Activated naive CD4-positive, alpha-beta T cell treated with anti-CD3 and anti-CD28 coated beads, Interleukin-2, amount 50 U/mL, for 16 hours (primary cell): ENCODE measurements around the gene ATF6B.

Experiments
- DNase-seq: peaks from one replicate; pipeline ENCODE4 v3.0.0-alpha.2; 2020

ATF6B gene

GRCh38 chr6:32129297-32130088, 1.4 kb upstream of the ATF6B start:
- no peak for DNase-seq

DNA sequence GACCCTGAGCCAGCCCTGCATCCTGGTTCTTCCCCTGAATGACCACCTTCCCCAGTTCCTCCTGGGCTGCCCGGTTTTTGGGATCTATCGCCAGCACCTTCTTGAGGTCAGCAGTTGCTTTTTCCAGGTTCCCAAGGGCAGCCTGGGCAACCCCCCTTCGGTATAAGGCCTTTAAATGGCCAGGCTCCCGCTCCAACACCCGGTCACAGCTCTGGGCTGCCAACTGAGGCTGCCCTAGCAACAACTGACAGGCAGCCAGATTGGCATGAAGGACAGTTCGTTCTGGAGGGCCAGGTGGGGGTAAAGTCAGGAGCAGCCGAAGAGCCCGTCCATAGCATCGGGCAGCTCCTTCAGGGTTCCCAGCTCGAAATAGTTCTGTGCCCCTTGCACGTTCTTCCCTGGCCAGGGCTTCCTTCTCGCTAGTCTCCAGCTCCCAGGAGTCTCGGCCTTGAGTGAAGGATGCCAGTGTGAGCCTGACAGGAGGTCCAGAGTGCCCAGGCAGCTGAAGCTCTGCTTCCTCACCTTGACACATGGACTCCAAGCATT, 778 bp upstream of the ATF6B start:
- DNase-seq, result no peak

DNA sequence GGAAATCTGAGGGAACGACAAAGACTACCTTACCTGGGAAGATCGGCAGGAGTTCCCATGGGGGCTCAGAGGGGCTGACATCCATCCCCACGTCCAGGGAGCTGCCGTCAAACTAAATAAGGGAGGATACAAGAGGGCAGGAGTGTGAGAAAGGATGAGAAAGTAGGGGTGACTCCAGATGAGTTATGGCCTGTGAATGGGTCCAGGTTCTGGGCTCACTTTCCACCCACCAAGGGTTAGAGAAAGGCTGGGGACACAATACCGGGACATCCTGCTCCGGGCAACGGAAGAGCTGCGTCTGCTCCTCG, 683 bp downstream of the ATF6B start:
- DNase-seq, result no peak

DNA sequence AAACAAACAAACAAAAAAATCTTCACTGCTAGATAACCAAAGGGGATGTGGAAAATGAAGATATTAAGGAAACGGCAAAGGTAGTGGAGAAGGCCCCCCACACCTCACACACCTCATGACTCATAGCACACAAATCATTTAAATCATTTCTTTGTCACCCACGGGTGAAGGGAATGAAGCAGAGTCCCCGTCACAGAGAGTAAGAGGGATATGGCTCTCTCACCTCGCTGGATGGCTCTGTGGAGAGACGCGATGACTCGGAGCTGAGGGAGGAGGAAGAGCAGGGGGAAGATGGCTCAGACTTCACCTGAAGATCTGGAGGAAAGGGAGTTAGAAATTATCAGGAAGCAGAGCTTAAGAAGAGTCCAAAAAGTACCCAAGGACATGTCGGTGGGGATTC, 1.2 kb downstream of the ATF6B start:
- DNase-seq, result no peak

- DNase-seq, result no peak
These were observed 4.4 kb downstream of the ATF6B start for GRCh38 chr6:32123681-32124080.

DNA sequence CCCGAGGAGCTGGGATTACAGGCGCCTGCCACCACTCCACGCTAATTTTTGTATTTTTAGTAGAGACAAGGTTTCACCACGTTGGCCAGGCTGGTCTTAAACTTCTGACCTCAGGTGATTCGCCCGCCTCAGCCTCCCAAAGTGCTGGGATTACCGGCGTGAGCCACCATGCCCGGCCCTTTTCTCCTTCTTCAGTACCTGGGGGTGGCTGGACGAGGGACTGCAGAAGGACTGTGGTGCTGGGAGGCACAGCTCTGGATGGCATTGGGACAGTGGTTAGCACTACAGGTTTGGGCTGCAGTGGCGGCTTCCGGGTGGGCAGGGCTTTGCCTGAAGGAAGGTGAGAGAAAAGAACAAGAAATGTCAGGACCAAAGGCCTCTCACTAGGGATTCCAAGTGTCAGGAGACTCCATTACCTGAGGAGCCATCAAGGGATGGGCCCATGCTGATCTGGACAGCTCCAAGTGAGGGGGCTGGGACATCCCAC, 7.4 kb downstream of the ATF6B start:
- DNase-seq, result no peak

GRCh38 chr6:32118782-32119628, 9.0 kb downstream of the ATF6B start:
- DNase-seq, result peak; percentile 69

GRCh38 chr6:32117461-32117860, 10.6 kb downstream of the ATF6B start:
- DNase-seq, result no peak

DNA sequence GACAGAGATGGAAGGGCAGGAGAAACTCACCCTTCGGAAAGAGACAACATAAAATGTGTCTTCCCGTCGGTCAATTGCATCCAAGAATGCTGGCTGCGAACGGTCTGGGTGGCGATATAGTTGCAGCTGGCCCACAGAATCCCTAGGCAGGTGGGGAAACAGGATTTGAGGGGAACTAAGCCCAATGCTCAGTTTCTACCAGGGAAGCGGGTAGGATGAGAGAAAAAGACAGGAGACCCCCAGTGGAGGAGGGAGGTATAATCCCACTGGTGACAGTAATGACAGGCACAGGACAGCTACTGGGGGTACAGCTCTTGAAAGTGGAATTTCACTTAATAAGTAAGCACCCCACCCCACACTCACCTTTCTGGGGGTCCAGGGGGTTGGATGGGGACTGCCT, 11.4 kb downstream of the ATF6B start:
- DNase-seq, result no peak

- DNase-seq, result no peak
These were observed 12.4 kb downstream of the ATF6B start for GRCh38 chr6:32115623-32116022.

DNA sequence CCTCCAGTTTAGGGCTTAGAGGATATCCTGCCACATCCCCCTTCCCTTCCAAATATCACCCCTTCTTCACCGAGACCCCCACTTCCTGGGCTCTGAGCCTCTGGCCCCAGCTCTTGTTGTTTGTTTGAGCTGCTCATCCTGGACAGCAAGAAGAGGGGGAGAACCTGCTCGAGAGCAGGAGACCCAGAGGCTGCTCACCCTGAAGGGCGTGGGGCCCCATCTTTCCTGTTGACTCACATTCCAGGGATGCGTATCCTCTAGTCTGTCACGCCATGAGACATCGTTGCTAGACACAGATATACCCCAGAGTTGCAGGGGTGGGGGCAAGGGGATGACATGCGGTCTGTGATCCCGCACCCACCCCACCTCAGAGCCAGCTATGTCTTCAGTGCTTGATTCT, 13.2 kb downstream of the ATF6B start:
- DNase-seq, result no peak

- no peak for DNase-seq
These were observed 14.4 kb downstream of the ATF6B start for GRCh38 chr6:32113386-32114352.

GRCh38 chr6:32112431-32112980, 15.5 kb downstream of the ATF6B start:
- DNase-seq, result no peak

GRCh38 chr6:32111424-32112066, 16.5 kb downstream of the ATF6B start:
- no peak for DNase-seq

DNA sequence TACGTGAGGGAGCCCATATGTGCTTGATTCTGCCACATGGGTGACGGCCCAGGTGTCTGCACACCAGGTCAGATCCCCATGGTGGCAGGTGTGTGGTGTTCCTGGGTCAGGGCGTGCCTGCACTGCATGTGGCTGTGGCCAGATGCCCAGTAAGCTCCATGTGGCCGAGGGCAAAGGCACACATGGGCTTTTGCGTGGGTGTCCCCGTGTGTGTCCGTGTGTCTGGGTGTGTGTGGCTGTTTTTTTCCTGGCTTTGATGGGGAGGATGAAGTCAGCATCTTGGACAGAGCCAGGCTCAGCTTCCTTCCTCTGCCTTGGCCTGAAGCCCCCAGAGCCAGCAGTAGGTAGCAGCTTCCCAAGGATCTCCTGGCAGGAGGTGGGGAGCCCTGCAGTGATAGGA, 17.4 kb downstream of the ATF6B start:
- DNase-seq, result no peak

GRCh38 chr6:32109765-32110160, 18.3 kb downstream of the ATF6B start:
- no peak for DNase-seq

DNA sequence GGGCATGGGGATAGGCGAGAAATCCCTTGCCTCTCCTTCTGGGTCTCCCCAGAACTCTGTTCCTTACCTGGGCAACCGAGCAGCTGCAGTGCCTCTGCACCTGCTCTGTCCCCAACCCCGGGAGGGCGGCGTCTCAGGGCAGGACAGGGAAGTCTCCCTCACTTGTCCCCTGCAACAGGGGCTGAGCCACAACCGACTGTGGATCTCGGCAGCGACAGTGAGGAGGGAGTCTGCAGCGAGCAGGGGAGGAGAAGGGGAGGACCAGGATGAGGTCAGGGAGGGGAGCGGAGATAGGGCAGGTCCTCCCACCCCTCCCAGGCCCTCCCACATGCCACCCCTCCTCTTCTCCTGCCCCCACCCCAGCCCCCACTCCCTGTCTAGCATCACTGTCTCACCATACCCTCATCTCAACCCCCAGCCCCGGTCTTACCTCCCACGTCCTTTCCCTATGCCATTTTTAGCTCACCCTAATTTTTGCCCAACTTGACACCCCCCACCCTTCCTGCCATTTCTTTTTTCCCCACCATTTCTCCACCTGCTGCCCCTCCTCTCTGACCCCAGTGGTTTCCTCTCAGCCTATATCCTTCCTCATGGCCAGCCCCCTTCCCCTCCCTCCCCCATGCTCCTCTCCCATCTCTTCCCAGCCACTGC, 18.8 kb downstream of the ATF6B start, which contains the start of gene TNXB:
Gene TNXB (minus strand): TSS at position 225 of the 651 bp plus-strand sequence. CDS start 11,140 bp downstream, outside the sequence.
- no peak for DNase-seq

- no peak for DNase-seq
These were observed 19.3 kb downstream of the ATF6B start for GRCh38 chr6:32108727-32109113.

GRCh38 chr6:32108094-32108627, 19.9 kb downstream of the ATF6B start:
- no peak for DNase-seq

GRCh38 chr6:32107406-32107805, 20.6 kb downstream of the ATF6B start:
- DNase-seq, result no peak

DNA sequence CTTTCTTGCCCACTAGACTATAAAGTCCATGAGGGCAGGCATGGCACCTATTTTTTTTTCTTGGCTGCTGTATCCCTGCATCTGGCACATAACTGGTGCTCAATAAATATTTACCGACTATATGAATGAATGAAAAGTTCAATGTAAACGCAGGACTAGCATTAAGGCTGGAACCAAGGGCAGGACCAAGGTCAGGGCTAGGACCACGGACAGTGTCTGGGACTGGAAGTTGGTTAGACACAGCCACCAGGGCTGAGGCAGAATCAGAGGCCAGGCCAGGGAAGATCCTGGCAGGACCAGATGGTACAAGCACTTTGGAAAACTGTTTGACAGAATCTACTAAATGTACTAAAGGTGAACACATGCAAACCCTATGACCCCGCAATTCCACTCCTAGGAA, 22.6 kb downstream of the ATF6B start:
- no peak for DNase-seq
